PC-9 (cell line): Measurements from ENCODE around the gene LGI2.

ENCODE experiments used
- CTCF ChIP-seq: fragments of 200-600 bp; sonication (generic); conservative IDR thresholded peaks from 2 replicates; pipeline ENCODE4 v1.6.1; 2017; ENCODE audit warnings: mixed run types, antibody characterized with exemption, mild to moderate bottlenecking, moderate library complexity
- EZH2 ChIP-seq: fragments of 200-600 bp; sonication (generic); IDR thresholded peaks from 2 replicates; pipeline ENCODE4 v1.8.0; 2017; ENCODE audit warnings: antibody characterized with exemption, low read depth

GRCh38 chr4:24973404-24973746 lies 57.4 kb downstream of the LGI2 start:
- TF ChIP-seq CTCF: no peak
- no peak for TF ChIP-seq EZH2
